SK-N-SH treated with all-trans-retinoic acid at 6 μM for 48 hours (cell line): Measurements from ENCODE around the gene POMC.
"Not testable (repeated sequence)": the region's sequence is repeated elsewhere in the genome, so short reads cannot be mapped to it uniquely, and the experiment has no call there.

Experiments used
- ATAC-seq: fragments of 200-7000 bp; cut with Tn5 transposase; 3 replicates; pipeline ENCODE4 v1.9.1; 2020; ENCODE audit warnings: mild to moderate bottlenecking, moderate library complexity
- BACH2 ChIP-seq: fragments of 250-450 bp; sonication (Bioruptor Pico); IDR thresholded peaks from 2 replicates; pipeline ENCODE4 v1.9.0; 2021; ENCODE audit warnings: mild to moderate bottlenecking, borderline replicate concordance
- CSDC2 ChIP-seq: fragments of 250-450 bp; sonication (Bioruptor Pico); IDR thresholded peaks from 2 replicates; pipeline ENCODE4 v1.5.0; 2020; ENCODE audit warnings: mild to moderate bottlenecking, moderate library complexity
- ESRRG ChIP-seq: fragments of 250-450 bp; sonication (Bioruptor Pico); IDR thresholded peaks from 2 replicates; pipeline ENCODE4 v1.6.1; 2021; ENCODE audit warnings: mild to moderate bottlenecking
- GLIS3 ChIP-seq: fragments of 250-450 bp; sonication (Bioruptor Pico); IDR thresholded peaks from 2 replicates; pipeline ENCODE4 v1.5.0; 2020; ENCODE audit warnings: mild to moderate bottlenecking, moderate library complexity
- OSR1 ChIP-seq: fragments of 250-450 bp; sonication (Bioruptor Pico); IDR thresholded peaks from 2 replicates; pipeline ENCODE4 v1.8.0; 2022; ENCODE audit warnings: moderate library complexity, mild to moderate bottlenecking, inconsistent platforms
- PPARA ChIP-seq: fragments of 250-450 bp; sonication (Bioruptor Pico); IDR thresholded peaks from 2 replicates; pipeline ENCODE4 v1.5.0; 2020; ENCODE audit warnings: mild to moderate bottlenecking, borderline replicate concordance
- RARB ChIP-seq: fragments of 250-450 bp; sonication (Bioruptor Pico); IDR thresholded peaks from 2 replicates; pipeline ENCODE4 v1.8.0; 2021; ENCODE audit warnings: mild to moderate bottlenecking, moderate library complexity
- SNAI2 ChIP-seq: fragments of 250-450 bp; sonication (Bioruptor Pico); IDR thresholded peaks from 2 replicates; pipeline ENCODE4 v1.5.0; 2020; ENCODE audit warnings: mild to moderate bottlenecking, moderate library complexity
- ZFP3 ChIP-seq: fragments of 250-450 bp; sonication (Bioruptor Pico); IDR thresholded peaks from 2 replicates; pipeline ENCODE4 v1.5.0; 2020; ENCODE audit warnings: mild to moderate bottlenecking, moderate library complexity
- ZNF70 ChIP-seq: fragments of 450-650 bp; formaldehyde crosslinking; IDR thresholded peaks from 2 replicates; pipeline ENCODE4 v1.5.0; 2020; ENCODE audit warnings: mild to moderate bottlenecking, moderate library complexity
- ZNF8 ChIP-seq: fragments of 450-650 bp; formaldehyde crosslinking; IDR thresholded peaks from 2 replicates; pipeline ENCODE4 v1.5.0; 2020; ENCODE audit warnings: mild to moderate bottlenecking, moderate library complexity
- TF ChIP-seq, protein P1 (sequence below): fragments of 250-450 bp; sonication (Bioruptor Pico); IDR thresholded peaks from 2 replicates; pipeline ENCODE4 v1.5.0; 2020; ENCODE audit warnings: mild to moderate bottlenecking, moderate library complexity
- TF ChIP-seq, protein P2 (sequence below): fragments of 250-450 bp; sonication (Bioruptor Pico); IDR thresholded peaks from 2 replicates; pipeline ENCODE4 v1.8.0; 2020; ENCODE audit warnings: mild to moderate bottlenecking, moderate library complexity, borderline replicate concordance
- TF ChIP-seq, protein P3 (sequence below): fragments of 250-450 bp; sonication (Bioruptor Pico); IDR thresholded peaks from 2 replicates; pipeline ENCODE4 v1.5.1; 2021; ENCODE audit warnings: mild to moderate bottlenecking, moderate library complexity
- TF ChIP-seq, protein P4 (sequence below): fragments of 250-450 bp; sonication (Bioruptor Pico); IDR thresholded peaks from 2 replicates; pipeline ENCODE4 v1.8.0; 2021; ENCODE audit warnings: low read depth, mild to moderate bottlenecking, moderate library complexity, borderline replicate concordance
- TF ChIP-seq, protein P5 (sequence below): fragments of 250-450 bp; sonication (Bioruptor Pico); IDR thresholded peaks from 2 replicates; pipeline ENCODE4 v1.5.1; 2020; ENCODE audit warnings: low read depth, mild to moderate bottlenecking, moderate library complexity

POMC gene

DNA sequence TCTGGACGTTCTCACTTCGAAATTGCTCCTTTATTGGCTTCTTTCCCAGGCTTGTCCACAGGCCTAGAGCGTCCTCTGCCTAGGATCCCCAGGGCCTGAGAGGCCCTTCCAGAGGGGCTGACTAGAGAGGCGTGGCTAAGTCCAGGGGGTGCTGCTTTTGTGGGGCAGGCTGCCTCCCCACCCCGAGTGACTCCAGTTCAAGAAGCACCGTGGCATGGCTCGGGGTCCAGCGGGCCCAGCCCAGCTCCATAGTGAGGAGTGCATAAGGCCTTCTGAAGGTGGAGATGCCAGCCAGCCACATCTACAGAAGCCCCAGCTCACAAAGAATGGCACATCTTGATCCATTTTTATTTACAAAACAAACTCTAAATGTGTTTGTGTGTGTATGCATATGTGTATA lies 44.8 kb upstream of the POMC start:
- ATAC-seq, result no peak
- TF ChIP-seq OSR1 (CRISPR knock-in tag) (no peak), SNAI2 (CRISPR knock-in tag) (no peak), ESRRG (CRISPR knock-in tag) (no peak), ZNF70 (CRISPR knock-in tag) (no peak), ZFP3 (CRISPR knock-in tag) (no peak), BACH2 (CRISPR knock-in tag) (no peak)
- TF ChIP-seq, protein P1, sequence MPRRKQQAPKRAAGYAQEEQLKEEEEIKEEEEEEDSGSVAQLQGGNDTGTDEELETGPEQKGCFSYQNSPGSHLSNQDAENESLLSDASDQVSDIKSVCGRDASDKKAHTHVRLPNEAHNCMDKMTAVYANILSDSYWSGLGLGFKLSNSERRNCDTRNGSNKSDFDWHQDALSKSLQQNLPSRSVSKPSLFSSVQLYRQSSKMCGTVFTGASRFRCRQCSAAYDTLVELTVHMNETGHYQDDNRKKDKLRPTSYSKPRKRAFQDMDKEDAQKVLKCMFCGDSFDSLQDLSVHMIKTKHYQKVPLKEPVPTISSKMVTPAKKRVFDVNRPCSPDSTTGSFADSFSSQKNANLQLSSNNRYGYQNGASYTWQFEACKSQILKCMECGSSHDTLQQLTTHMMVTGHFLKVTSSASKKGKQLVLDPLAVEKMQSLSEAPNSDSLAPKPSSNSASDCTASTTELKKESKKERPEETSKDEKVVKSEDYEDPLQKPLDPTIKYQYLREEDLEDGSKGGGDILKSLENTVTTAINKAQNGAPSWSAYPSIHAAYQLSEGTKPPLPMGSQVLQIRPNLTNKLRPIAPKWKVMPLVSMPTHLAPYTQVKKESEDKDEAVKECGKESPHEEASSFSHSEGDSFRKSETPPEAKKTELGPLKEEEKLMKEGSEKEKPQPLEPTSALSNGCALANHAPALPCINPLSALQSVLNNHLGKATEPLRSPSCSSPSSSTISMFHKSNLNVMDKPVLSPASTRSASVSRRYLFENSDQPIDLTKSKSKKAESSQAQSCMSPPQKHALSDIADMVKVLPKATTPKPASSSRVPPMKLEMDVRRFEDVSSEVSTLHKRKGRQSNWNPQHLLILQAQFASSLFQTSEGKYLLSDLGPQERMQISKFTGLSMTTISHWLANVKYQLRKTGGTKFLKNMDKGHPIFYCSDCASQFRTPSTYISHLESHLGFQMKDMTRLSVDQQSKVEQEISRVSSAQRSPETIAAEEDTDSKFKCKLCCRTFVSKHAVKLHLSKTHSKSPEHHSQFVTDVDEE (CRISPR knock-in tag), result no peak
- TF ChIP-seq, protein P2, sequence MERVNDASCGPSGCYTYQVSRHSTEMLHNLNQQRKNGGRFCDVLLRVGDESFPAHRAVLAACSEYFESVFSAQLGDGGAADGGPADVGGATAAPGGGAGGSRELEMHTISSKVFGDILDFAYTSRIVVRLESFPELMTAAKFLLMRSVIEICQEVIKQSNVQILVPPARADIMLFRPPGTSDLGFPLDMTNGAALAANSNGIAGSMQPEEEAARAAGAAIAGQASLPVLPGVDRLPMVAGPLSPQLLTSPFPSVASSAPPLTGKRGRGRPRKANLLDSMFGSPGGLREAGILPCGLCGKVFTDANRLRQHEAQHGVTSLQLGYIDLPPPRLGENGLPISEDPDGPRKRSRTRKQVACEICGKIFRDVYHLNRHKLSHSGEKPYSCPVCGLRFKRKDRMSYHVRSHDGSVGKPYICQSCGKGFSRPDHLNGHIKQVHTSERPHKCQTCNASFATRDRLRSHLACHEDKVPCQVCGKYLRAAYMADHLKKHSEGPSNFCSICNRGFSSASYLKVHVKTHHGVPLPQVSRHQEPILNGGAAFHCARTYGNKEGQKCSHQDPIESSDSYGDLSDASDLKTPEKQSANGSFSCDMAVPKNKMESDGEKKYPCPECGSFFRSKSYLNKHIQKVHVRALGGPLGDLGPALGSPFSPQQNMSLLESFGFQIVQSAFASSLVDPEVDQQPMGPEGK (CRISPR knock-in tag), result no peak

DNA sequence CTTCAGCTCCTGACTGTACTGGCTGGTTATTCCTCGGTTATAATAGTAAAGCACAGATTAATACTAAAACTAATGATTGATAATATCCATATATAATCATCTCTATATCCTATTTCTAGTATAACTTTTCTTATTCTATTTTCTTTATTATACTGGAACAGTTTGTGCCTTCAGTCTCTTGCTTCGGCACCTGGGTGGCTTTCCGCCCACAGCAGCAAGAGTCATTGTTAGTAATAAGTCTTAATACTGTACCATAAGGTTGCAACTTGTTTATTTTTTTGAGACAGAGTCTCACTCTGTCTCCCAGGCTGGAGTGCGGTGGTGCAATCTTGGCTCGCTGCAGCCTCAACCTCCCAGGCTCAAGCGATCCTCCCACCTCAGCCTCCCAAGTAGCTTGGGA lies 42.5 kb upstream of the POMC start:
- not testable (repeated sequence) for ATAC-seq

DNA sequence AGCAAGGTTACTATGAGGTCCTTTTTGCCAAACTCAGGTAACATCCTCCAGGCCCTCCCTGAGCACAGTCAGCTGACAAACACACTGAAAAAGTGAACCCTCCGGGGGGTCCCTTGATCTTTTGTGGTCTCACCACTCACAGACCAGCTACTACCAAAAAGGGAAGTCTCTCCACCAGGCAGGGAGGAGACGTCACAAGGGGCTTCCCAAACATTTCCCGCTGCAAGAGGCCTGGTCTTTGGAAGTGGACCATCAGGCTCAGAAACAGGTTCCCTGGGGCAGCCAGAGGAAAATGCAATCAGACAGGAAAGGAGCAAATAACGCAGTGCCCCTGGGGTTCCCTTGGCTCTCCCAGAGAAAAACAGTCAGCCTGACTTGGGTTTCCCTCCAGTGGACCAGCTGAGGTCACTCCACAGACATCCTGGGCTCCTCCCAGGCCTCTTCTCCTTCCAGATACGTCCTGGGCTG lies 38.7 kb upstream of the POMC start:
- ATAC-seq, result no peak
- TF ChIP-seq SNAI2 (CRISPR knock-in tag) (no peak), ZNF70 (CRISPR knock-in tag) (no peak), RARB (CRISPR knock-in tag) (no peak), CSDC2 (CRISPR knock-in tag) (no peak), BACH2 (CRISPR knock-in tag) (no peak), GLIS3 (CRISPR knock-in tag) (no peak), ZNF8 (CRISPR knock-in tag) (no peak), ZFP3 (CRISPR knock-in tag) (no peak), PPARA (CRISPR knock-in tag) (no peak)
- TF ChIP-seq, protein P3, sequence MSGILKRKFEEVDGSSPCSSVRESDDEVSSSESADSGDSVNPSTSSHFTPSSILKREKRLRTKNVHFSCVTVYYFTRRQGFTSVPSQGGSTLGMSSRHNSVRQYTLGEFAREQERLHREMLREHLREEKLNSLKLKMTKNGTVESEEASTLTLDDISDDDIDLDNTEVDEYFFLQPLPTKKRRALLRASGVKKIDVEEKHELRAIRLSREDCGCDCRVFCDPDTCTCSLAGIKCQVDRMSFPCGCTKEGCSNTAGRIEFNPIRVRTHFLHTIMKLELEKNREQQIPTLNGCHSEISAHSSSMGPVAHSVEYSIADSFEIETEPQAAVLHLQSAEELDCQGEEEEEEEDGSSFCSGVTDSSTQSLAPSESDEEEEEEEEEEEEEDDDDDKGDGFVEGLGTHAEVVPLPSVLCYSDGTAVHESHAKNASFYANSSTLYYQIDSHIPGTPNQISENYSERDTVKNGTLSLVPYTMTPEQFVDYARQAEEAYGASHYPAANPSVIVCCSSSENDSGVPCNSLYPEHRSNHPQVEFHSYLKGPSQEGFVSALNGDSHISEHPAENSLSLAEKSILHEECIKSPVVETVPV (CRISPR knock-in tag), result no peak
- TF ChIP-seq, protein P1 (CRISPR knock-in tag), result no peak
- TF ChIP-seq, protein P4, sequence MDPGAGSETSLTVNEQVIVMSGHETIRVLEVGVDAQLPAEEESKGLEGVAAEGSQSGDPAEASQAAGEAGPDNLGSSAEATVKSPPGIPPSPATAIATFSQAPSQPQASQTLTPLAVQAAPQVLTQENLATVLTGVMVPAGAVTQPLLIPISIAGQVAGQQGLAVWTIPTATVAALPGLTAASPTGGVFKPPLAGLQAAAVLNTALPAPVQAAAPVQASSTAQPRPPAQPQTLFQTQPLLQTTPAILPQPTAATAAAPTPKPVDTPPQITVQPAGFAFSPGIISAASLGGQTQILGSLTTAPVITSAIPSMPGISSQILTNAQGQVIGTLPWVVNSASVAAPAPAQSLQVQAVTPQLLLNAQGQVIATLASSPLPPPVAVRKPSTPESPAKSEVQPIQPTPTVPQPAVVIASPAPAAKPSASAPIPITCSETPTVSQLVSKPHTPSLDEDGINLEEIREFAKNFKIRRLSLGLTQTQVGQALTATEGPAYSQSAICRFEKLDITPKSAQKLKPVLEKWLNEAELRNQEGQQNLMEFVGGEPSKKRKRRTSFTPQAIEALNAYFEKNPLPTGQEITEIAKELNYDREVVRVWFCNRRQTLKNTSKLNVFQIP, result no peak
- TF ChIP-seq, protein P5, sequence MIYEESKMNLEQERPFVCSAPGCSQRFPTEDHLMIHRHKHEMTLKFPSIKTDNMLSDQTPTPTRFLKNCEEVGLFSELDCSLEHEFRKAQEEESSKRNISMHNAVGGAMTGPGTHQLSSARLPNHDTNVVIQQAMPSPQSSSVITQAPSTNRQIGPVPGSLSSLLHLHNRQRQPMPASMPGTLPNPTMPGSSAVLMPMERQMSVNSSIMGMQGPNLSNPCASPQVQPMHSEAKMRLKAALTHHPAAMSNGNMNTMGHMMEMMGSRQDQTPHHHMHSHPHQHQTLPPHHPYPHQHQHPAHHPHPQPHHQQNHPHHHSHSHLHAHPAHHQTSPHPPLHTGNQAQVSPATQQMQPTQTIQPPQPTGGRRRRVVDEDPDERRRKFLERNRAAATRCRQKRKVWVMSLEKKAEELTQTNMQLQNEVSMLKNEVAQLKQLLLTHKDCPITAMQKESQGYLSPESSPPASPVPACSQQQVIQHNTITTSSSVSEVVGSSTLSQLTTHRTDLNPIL (CRISPR knock-in tag), result no peak
